ENCODE results near the gene SORCS2. TPM values are rescaled to one million over a fixed set of nuclear protein-coding genes. Genes with fewer than 3 reads are reported as not detected.

SORCS2 gene
- total RNA-seq, 2 experiments from 2014 or later, result not detected

DNA sequence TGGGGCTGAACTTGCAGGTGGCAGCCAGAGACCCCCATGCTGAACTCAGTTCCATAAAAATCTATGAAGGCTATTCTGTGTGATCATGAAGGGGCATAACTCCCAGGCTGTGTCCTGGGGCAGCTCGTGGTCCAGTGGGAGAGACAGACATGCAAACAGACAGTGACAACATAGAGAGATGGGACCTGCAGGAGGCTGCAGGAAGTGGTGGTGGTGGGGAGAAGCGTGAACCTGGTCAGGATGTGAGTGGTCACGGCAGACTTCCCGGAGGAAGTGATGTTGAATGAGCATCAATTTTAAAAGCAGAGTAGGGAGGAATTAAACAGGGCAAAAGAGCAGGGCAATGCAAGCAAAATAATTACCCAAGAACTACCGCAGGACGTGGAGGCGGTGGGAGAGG lies 23.2 kb upstream of the SORCS2 start:
- H3K36me3 Mint-ChIP-seq, result no peaks in the 10 kb centered on the region
- no peak overlapping the region for H3K27ac Mint-ChIP-seq
- H3K9me3 Mint-ChIP-seq, result no peaks in the 10 kb centered on the region
- no peaks in the 10 kb centered on the region for H3K27me3 Mint-ChIP-seq
- H3K4me1 Mint-ChIP-seq, result no peaks in the 10 kb centered on the region
- H3K4me3 Mint-ChIP-seq, result no peak overlapping the region
- no peak for DNase-seq

DNA sequence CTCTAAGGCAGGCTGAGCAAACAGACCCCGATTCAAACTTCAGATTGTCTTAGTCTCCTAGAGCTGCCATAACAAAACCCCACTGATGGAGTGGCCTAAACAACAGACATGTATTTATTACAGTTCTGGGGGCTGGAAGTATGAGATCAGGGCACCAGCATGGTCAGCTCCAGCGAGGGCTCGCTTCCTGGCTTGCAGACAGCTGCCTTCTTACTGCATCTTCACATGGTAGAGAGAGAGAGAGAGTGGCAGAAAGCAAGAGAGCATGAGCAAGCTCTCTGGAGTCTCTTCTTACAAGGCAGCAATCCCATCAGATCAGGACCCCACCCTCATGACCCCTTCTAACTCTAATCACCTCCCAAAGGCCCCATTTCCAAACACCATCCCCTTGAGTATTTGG lies 22.3 kb upstream of the SORCS2 start:
- Mint-ChIP-seq H3K9me3 (no peaks in the 10 kb centered on the region), H3K4me1 (no peaks in the 10 kb centered on the region), H3K27ac (no peak overlapping the region), H3K27me3 (no peaks in the 10 kb centered on the region), H3K36me3 (no peaks in the 10 kb centered on the region), H3K4me3 (no peak overlapping the region)
- DNase-seq, result no peak

DNA sequence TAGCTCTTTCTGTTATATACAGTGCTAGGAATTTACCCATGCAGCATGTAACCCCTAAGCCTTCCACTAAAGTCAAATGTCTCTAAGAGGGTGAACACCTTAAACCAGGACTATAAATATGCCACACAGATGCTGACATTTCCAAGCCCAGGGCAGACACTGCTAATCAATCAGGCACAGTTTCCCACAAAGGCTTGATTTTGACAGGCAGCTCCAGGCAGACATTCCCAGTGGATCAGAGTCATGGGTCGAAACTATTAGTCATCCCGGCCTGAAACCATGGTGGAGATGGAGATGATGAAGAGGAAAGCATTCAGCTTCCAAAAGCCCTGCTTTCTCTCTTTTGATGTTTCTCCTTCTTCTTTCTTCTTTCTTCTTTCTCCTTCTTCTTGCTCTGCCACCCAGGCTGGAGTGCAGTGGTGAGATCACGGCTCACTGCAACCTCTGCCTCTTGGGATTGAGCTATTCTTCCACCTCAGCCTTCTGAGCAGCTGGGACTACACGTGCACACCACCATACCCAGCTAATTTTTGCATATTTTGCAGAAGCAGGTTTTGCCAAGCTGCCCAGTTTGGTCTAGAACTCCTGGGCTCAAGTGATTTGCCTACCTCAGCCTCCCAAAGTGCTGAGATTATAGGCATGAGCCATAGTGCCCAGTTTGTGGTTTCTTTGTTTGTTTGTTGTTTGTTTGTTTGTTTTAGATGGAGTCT lies 21.0 kb upstream of the SORCS2 start:
- Mint-ChIP-seq H3K36me3 (no peaks in the 10 kb centered on the region), H3K4me1 (no peaks in the 10 kb centered on the region), H3K27me3 (no peaks in the 10 kb centered on the region), H3K27ac (no peak overlapping the region), H3K9me3 (no peaks in the 10 kb centered on the region), H3K4me3 (no peak overlapping the region)
- DNase-seq, result no peak

DNA sequence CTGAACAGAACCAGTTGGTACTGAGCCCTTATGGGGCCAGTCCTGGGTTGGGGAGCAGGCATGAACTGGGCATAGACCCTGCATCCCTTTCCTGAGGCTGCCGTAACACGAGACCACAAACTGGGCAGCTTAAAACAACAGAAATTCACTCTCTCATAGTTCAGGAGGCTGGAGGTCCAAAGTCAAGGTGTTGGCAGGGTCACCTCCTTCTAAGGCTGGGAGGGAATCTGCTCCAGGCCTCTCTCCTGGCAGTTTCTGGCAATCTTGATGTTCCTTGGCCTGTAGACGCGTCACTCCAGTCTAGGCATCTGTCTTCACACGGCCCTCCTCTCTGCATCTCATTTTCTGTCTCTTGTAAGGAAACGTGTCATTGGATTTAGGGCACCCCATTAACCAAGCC lies 19.8 kb upstream of the SORCS2 start:
- no peak for DNase-seq
- H3K36me3 Mint-ChIP-seq, result no peaks in the 10 kb centered on the region
- no peaks in the 10 kb centered on the region for H3K27me3 Mint-ChIP-seq
- H3K4me3 Mint-ChIP-seq, result no peak overlapping the region
- no peaks in the 10 kb centered on the region for H3K9me3 Mint-ChIP-seq
- H3K27ac Mint-ChIP-seq, result no peak overlapping the region
- H3K4me1 Mint-ChIP-seq, result no peaks in the 10 kb centered on the region

DNA sequence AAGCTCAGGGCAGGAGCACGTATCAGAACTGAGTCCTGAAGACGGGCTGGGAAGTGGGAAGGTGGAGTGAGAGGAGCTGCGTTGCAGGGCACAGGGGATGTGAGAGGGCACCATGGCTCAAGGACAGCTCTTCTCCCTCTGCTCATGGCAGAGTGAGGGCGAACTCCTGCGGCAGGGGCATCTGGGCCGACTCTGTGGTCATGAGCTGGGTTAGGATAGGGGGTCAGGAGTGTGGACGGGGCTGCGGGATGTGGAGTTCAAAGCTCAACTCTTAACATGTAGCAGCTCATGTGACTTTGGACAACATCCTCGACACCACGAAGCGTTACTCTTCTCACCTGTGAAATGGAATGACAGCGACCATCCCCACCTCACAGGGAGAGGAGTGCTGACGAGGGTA lies 19.4 kb upstream of the SORCS2 start:
- Mint-ChIP-seq H3K4me1 (no peaks in the 10 kb centered on the region), H3K27ac (no peak overlapping the region), H3K36me3 (no peaks in the 10 kb centered on the region), H3K4me3 (no peak overlapping the region), H3K27me3 (no peaks in the 10 kb centered on the region), H3K9me3 (no peaks in the 10 kb centered on the region)
- no peak for DNase-seq

GRCh38 chr4:7173841-7174449 lies 18.4 kb upstream of the SORCS2 start:
- Mint-ChIP-seq H3K4me1 (no peaks in the 10 kb centered on the region), H3K27me3 (no peaks in the 10 kb centered on the region), H3K36me3 (no peaks in the 10 kb centered on the region), H3K4me3 (no peak overlapping the region), H3K27ac (no peak overlapping the region), H3K9me3 (no peaks in the 10 kb centered on the region)
- no peak for DNase-seq

GRCh38 chr4:7179158-7179557 lies 13.2 kb upstream of the SORCS2 start:
- no peak overlapping the region for H3K4me3 Mint-ChIP-seq
- DNase-seq, result no peak
- H3K27me3 Mint-ChIP-seq, result no peaks in the 10 kb centered on the region
- H3K9me3 Mint-ChIP-seq, result peaks cover 15% of the 10 kb centered on the region
- H3K27ac Mint-ChIP-seq, result no peak overlapping the region
- peaks cover 6% of the 10 kb centered on the region for H3K4me1 Mint-ChIP-seq
- H3K36me3 Mint-ChIP-seq, result peaks cover 2% of the 10 kb centered on the region

GRCh38 chr4:7180938-7181337 lies 11.4 kb upstream of the SORCS2 start:
- H3K4me3 Mint-ChIP-seq, result no peak overlapping the region
- H3K9me3 Mint-ChIP-seq, result peaks cover 15% of the 10 kb centered on the region
- H3K27me3 Mint-ChIP-seq, result no peaks in the 10 kb centered on the region
- peaks cover 2% of the 10 kb centered on the region for H3K36me3 Mint-ChIP-seq
- peaks cover 6% of the 10 kb centered on the region for H3K4me1 Mint-ChIP-seq
- no peak for DNase-seq
- no peak overlapping the region for H3K27ac Mint-ChIP-seq

DNA sequence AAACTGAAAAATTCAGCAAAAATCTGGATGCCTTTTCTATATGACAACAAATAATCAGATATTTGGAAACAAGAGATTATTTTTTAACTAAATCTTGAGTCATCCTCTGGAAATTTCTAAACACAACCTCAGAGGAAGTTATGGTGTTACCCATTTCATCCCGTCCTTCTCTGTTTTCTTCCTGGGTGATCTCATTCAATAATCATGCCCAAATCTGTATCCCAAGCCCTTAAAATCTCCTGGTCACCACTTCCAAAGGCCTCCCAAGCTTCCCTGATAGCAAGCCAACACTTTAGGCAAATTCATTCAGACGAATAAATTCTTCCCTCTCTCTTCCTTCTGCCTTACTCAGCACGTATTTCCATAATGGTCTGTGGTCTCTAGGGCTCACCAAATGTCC lies 9.7 kb upstream of the SORCS2 start:
- Mint-ChIP-seq H3K36me3 (peaks cover 2% of the 10 kb centered on the region), H3K27me3 (no peaks in the 10 kb centered on the region), H3K4me3 (no peak overlapping the region), H3K27ac (no peak overlapping the region), H3K9me3 (peaks cover 15% of the 10 kb centered on the region), H3K4me1 (peaks cover 6% of the 10 kb centered on the region)
- no peak for DNase-seq

DNA sequence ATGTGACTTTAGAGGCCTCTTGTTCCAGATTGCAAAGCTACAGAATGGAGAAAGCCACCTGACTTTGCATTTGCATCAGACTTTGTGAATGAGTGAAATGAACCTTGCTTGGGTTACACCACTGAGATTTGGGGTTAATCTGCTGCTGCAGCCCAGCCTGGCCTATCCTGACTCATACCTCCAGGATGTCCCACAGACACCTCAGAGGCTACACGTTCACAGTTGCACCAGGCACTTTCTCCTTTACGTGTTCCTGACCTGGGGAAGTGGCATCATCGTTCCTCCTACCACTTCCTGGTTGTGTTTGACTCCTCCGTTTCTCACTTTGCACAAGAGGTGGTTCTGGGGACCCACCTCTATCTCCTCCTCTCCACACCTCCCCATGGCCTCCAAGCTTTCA lies 9.2 kb upstream of the SORCS2 start:
- peaks cover 2% of the 10 kb centered on the region for H3K36me3 Mint-ChIP-seq
- H3K27ac Mint-ChIP-seq, result no peak overlapping the region
- H3K4me1 Mint-ChIP-seq, result peaks cover 6% of the 10 kb centered on the region
- H3K9me3 Mint-ChIP-seq, result peaks cover 15% of the 10 kb centered on the region
- no peaks in the 10 kb centered on the region for H3K27me3 Mint-ChIP-seq
- H3K4me3 Mint-ChIP-seq, result no peak overlapping the region
- DNase-seq, result peak; percentile 18

DNA sequence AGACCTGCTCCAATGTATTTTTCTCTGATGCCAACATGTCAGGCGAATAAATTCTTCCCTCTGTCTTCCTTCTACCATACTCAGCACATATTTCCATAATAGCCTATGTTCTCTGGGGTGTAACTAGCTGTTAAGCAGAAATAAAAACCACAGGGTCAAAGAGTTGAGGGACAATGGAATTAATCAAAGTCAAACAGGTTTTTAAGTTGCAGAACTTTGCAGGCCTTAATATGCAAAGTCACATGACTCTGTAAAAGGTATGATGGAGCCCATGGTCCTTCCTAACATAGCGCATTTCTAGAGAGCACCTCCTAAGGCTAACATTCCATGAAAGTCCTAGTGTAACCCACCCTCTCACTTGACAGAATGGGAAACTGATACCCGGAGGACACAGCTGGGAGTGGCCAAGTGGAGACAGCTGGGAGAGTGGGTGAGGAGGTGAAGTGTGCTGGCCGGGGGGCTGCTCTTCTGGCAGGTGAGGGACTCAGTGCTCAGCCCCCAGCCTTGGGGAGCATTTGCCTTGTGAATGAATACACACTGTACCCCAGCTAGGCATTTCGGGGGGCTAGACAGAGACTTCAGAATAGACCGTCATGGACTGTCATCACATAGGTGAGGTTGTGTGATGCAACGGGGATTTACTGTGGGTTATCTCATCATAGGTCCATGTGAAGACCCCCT lies 8.4 kb upstream of the SORCS2 start:
- no peak for DNase-seq

DNA sequence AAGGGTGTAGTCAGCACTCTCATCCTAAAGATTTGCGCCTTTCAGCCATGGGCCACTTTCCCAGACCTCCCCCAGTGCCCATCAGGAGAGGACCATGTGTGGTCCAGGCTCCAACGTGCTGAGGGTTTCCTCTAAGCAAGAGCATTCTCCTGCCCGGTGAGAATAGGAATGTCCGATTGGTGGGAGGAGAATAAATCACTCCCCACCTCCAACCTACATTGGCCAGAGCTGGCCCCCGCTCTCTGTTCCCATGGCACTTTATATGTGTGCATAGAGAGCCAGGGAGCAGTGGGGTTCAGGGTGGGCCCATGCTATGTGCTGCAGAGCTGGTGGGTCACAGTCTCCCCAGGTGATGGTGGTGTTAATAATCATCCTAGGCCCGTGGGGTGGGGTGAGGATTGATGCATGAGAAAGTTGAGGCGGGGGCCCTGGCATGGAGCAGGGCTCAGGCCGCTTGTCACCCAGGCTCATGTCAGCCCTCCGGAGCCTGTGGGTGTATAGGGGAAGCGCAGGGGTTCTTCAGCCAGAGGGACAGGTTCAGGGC lies 6.8 kb upstream of the SORCS2 start:
- peaks cover 7% of the 10 kb centered on the region for H3K9me3 Mint-ChIP-seq
- peaks cover 6% of the 10 kb centered on the region for H3K4me1 Mint-ChIP-seq
- H3K27ac Mint-ChIP-seq, result no peak overlapping the region
- no peaks in the 10 kb centered on the region for H3K36me3 Mint-ChIP-seq
- H3K4me3 Mint-ChIP-seq, result no peak overlapping the region
- no peak for DNase-seq
- H3K27me3 Mint-ChIP-seq, result peaks cover 12% of the 10 kb centered on the region

More for the DNA sequence above, 8.4 kb upstream of the SORCS2 start:
- no peaks in the 10 kb centered on the region for H3K27me3 Mint-ChIP-seq
- H3K27ac Mint-ChIP-seq, result no peak overlapping the region
- H3K36me3 Mint-ChIP-seq, result peaks cover 2% of the 10 kb centered on the region
- H3K9me3 Mint-ChIP-seq, result peaks cover 15% of the 10 kb centered on the region
- peaks cover 6% of the 10 kb centered on the region for H3K4me1 Mint-ChIP-seq
- no peak overlapping the region for H3K4me3 Mint-ChIP-seq

DNA sequence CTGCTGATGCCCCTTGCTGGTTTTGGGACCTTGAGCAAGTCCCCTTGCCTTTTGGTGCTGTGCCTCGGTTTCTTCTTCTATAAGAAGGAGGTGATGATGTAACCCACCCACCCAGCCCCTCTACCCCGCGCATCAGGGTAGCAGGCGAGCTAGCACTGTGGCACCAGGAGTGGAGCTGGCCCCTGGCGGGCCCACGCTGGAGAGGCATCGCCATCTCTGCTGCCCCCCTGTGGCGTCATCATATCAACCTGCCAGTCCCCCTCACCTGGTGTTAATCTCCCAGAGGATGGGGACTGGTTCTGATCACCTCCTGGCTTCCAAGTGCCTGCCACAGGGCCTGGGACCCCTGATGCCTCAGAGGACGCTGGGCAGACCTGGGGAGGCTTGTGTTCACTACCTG lies 6.3 kb upstream of the SORCS2 start:
- Mint-ChIP-seq H3K9me3 (peaks cover 7% of the 10 kb centered on the region), H3K4me3 (no peak overlapping the region), H3K4me1 (peaks cover 6% of the 10 kb centered on the region), H3K27ac (no peak overlapping the region), H3K36me3 (no peaks in the 10 kb centered on the region), H3K27me3 (peaks cover 13% of the 10 kb centered on the region)
- DNase-seq, result peak; percentile 25

- peaks cover 14% of the 10 kb centered on the region for H3K27me3 Mint-ChIP-seq
- no peaks in the 10 kb centered on the region for H3K36me3 Mint-ChIP-seq
- peaks cover 7% of the 10 kb centered on the region for H3K9me3 Mint-ChIP-seq
- H3K4me3 Mint-ChIP-seq, result no peak overlapping the region
- H3K4me1 Mint-ChIP-seq, result peaks cover 6% of the 10 kb centered on the region
- DNase-seq, result no peak
- H3K27ac Mint-ChIP-seq, result no peak overlapping the region
These were observed 5.7 kb upstream of the SORCS2 start for GRCh38 chr4:7186516-7187167.

GRCh38 chr4:7187168-7187535 lies 5.2 kb upstream of the SORCS2 start:
- Mint-ChIP-seq H3K27me3 (peaks cover 19% of the 10 kb centered on the region), H3K36me3 (no peaks in the 10 kb centered on the region), H3K4me3 (no peak overlapping the region), H3K4me1 (peaks cover 6% of the 10 kb centered on the region), H3K9me3 (peaks cover 5% of the 10 kb centered on the region), H3K27ac (no peak overlapping the region)
- no peak for DNase-seq

Measured in activated naive CD8-positive, alpha-beta T cell treated with anti-CD3 and anti-CD28 coated beads for 36 hours (primary cell).